Measurements from ENCODE around the gene ZNF22.

DNA sequence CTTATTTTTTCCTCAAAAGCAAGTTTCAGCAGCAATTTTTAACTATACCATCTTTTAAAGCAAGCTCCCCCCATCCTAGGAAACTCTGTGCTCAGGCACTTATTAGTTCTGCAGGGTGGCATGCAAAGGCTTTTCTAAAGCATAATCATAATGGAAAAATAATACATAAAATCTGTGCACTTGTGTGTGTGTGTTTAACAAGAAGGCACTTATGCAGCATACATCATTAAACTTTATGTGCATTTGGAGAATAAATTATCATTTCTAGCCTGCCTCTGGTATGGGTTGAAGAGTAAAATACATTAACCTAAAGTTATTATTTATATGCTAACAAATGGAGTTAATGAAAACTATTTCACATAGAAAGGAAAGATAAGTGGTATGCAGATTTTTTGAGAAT is 46.7 kb upstream of the ZNF22 start:
- TF ChIP-seq, protein P1, sequence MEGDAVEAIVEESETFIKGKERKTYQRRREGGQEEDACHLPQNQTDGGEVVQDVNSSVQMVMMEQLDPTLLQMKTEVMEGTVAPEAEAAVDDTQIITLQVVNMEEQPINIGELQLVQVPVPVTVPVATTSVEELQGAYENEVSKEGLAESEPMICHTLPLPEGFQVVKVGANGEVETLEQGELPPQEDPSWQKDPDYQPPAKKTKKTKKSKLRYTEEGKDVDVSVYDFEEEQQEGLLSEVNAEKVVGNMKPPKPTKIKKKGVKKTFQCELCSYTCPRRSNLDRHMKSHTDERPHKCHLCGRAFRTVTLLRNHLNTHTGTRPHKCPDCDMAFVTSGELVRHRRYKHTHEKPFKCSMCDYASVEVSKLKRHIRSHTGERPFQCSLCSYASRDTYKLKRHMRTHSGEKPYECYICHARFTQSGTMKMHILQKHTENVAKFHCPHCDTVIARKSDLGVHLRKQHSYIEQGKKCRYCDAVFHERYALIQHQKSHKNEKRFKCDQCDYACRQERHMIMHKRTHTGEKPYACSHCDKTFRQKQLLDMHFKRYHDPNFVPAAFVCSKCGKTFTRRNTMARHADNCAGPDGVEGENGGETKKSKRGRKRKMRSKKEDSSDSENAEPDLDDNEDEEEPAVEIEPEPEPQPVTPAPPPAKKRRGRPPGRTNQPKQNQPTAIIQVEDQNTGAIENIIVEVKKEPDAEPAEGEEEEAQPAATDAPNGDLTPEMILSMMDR (IDR thresholded peaks at IDR 0.05): no peak
- no peak for TF ChIP-seq POLR2A (IDR thresholded peaks at IDR 0.05)
- TF ChIP-seq POLR2AphosphoS5 (IDR thresholded peaks at IDR 0.05): no peak

All from stomach (tissue), 4 donors.